Measurements from ENCODE around the gene SLC9A6. TPM values are rescaled to one million over a fixed set of nuclear protein-coding genes. Genes with fewer than 3 reads are reported as not detected.

Gene SLC9A6
- polyA plus RNA-seq, 3 donors: 5.8 to 15.7 (median 14.2) TPM

GRCh38 chrX:136021160-136021559 is 35.9 kb downstream of the SLC9A6 start:
- intact Hi-C loops (cut with micrococcal nuclease): no loop called here

DNA sequence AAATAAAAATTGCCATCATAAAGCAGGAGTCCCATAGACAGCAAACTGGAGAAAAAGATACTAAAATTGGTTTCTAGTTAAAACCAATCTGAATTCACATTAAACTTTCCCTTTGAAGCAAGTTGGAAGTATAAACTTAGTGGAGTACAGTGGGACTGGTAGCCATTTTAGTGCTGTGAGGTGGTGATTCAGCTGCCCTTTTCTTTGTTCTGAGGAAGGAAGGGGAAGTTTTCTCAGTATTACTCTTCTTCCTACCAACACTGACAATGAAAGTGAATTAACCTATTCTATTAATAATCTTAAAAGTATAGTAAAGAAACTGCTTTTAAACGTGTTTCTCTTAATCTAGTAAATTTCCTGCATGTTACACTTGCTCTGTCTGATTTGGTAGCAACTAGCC is 36.7 kb downstream of the SLC9A6 start:
- Histone ChIP-seq H3K9me3 (replicated peaks in 1 of 2; ENCODE audit: control insufficient read depth in 1 of 2, insufficient read depth in 1 of 2, low read length in 2 of 2) (no peaks in the 10 kb centered on the region), H3K27ac (ENCODE audit: low read depth in 1 of 2, low read length in 2 of 2) (no peak overlapping the region), H3K27me3 (ENCODE audit: control insufficient read depth in 2 of 2, insufficient read depth in 2 of 2, low read length in 2 of 2) (no peaks in the 10 kb centered on the region), H3K4me3 (replicated peaks in 1 of 3; ENCODE audit: low read depth in 2 of 3, low read length in 3 of 3) (no peak overlapping the region), H3K79me2 (ENCODE audit: insufficient read depth, low read length) (no peaks in the 10 kb centered on the region), H3K9ac (ENCODE audit: insufficient read depth, low read length, poor library complexity, severe bottlenecking) (no peak overlapping the region), H3K4me2 (replicated peaks; ENCODE audit: extremely low read depth, low read length, poor library complexity, severe bottlenecking) (no peak overlapping the region), H2AFZ (ENCODE audit: insufficient read depth, low read depth, low read length, poor library complexity, severe bottlenecking) (no peak overlapping the region), H3K36me3 (replicated peaks in 1 of 2; ENCODE audit: control insufficient read depth in 1 of 2, insufficient read depth in 2 of 2, low read length in 2 of 2) (peaks cover 29 to 67% of the 10 kb centered on the region in 2 donors), H4K20me1 (ENCODE audit: insufficient read depth, low read length) (no peaks in the 10 kb centered on the region), H3K4me1 (ENCODE audit: control insufficient read depth in 1 of 2, insufficient read depth in 2 of 2, low read length in 2 of 2) (no peaks in the 10 kb centered on the region)
- Mint-ChIP-seq H3K27me3 (ENCODE audit: low read depth in 3 of 3) (no peaks in the 10 kb centered on the region), H3K4me3 (no peak overlapping the region), H3K9me3 (peaks cover 0 to 3% (median 0%) of the 10 kb centered on the region in 7 donors), H3K27ac (no peak overlapping the region), H3K36me3 (peaks cover 38 to 41% of the 10 kb centered on the region in 2 donors), H3K4me1 (no peaks in the 10 kb centered on the region)
- intact Hi-C loops (cut with micrococcal nuclease): no loop called here
- WGBS (ENCODE audit: insufficient coverage): no CpG with 5 or more reads among the region's 1 CpG
- no peak for DNase-seq
- TF ChIP-seq, protein P1, sequence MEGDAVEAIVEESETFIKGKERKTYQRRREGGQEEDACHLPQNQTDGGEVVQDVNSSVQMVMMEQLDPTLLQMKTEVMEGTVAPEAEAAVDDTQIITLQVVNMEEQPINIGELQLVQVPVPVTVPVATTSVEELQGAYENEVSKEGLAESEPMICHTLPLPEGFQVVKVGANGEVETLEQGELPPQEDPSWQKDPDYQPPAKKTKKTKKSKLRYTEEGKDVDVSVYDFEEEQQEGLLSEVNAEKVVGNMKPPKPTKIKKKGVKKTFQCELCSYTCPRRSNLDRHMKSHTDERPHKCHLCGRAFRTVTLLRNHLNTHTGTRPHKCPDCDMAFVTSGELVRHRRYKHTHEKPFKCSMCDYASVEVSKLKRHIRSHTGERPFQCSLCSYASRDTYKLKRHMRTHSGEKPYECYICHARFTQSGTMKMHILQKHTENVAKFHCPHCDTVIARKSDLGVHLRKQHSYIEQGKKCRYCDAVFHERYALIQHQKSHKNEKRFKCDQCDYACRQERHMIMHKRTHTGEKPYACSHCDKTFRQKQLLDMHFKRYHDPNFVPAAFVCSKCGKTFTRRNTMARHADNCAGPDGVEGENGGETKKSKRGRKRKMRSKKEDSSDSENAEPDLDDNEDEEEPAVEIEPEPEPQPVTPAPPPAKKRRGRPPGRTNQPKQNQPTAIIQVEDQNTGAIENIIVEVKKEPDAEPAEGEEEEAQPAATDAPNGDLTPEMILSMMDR (IDR thresholded peaks at IDR 0.05): no peak

More at GRCh38 chrX:136021160-136021559, 35.9 kb downstream of the SLC9A6 start:
- Histone ChIP-seq H3K27ac (ENCODE audit: low read depth in 1 of 2, low read length in 2 of 2) (no peak overlapping the region), H3K4me1 (ENCODE audit: control insufficient read depth in 1 of 2, insufficient read depth in 2 of 2, low read length in 2 of 2) (no peaks in the 10 kb centered on the region), H3K79me2 (ENCODE audit: insufficient read depth, low read length) (no peaks in the 10 kb centered on the region), H3K4me3 (replicated peaks in 1 of 3; ENCODE audit: low read depth in 2 of 3, low read length in 3 of 3) (no peak overlapping the region), H2AFZ (ENCODE audit: insufficient read depth, low read depth, low read length, poor library complexity, severe bottlenecking) (no peak overlapping the region), H3K4me2 (replicated peaks; ENCODE audit: extremely low read depth, low read length, poor library complexity, severe bottlenecking) (no peak overlapping the region), H3K27me3 (ENCODE audit: control insufficient read depth in 2 of 2, insufficient read depth in 2 of 2, low read length in 2 of 2) (no peaks in the 10 kb centered on the region), H3K9me3 (replicated peaks in 1 of 2; ENCODE audit: control insufficient read depth in 1 of 2, insufficient read depth in 1 of 2, low read length in 2 of 2) (no peaks in the 10 kb centered on the region), H3K9ac (ENCODE audit: insufficient read depth, low read length, poor library complexity, severe bottlenecking) (no peak overlapping the region), H4K20me1 (ENCODE audit: insufficient read depth, low read length) (no peaks in the 10 kb centered on the region), H3K36me3 (replicated peaks in 1 of 2; ENCODE audit: control insufficient read depth in 1 of 2, insufficient read depth in 2 of 2, low read length in 2 of 2) (peaks cover 33 to 72% of the 10 kb centered on the region in 2 donors)
- H3K27ac Mint-ChIP-seq: peak overlapping the region in 1 of 7 donors; percentile 26
- no peak overlapping the region for H3K4me3 Mint-ChIP-seq
- H3K27me3 Mint-ChIP-seq (ENCODE audit: low read depth in 3 of 3): no peaks in the 10 kb centered on the region
- H3K4me1 Mint-ChIP-seq: no peaks in the 10 kb centered on the region
- peaks cover 0 to 3% (median 0%) of the 10 kb centered on the region in 7 donors for H3K9me3 Mint-ChIP-seq
- DNase-seq: no peak
- TF ChIP-seq, protein P1 (IDR thresholded peaks at IDR 0.05): no peak
- no CpG with 5 or more reads among the region's 1 CpG for WGBS (ENCODE audit: insufficient coverage)
- H3K36me3 Mint-ChIP-seq: peaks cover 39 to 43% of the 10 kb centered on the region in 2 donors

All from CD14-positive monocyte (primary cell).